ENCODE data around the gene NAPSA.
"Not testable (repeated sequence)": the region's sequence is repeated elsewhere in the genome, so short reads cannot be mapped to it uniquely, and the experiment has no call there.

Gene NAPSA

DNA sequence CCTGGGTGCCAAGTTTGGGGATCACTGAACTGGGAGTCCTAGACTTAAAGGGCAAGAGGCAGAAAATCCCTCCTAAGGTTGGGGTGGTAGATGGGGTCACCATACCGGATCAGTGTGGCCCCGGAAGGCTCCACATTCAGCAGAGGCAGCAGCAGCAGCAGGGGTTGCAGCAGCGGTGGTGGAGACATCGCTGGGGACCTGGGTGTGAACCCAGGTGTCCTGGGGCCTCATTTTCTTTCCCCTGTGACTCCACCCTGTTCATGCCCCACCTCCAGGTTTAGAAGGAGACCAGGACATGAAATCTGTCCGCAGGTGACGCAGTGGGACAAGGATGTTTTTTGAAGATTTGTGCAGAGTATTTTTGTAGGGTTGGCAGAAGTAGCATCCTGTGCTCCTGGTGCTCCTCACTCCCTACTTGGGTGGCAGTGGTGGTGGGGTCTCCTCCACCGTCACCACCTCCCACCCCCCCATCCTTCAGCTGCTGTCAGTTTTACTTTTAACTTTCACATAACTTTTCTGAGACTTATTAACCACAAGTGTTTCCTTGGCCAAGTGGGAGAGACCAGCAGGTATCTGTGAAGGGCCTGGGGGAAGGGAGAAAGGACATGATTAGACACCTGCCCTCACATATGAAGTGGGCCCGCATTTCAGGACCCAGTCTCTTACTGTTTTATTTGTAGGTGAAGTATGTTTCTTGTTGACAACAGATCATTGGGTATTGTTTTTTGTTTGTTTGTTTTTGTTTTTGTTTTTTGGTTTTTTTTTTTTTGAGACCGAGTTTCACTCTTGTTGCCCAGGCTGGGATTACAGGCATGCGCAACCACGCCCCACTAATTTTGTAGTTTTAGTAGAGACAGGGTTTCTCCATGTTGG, at the start of gene NAPSA:
TSS of gene NAPSA (minus strand) at position 206 of the 873 bp plus-strand sequence. CDS start at position 188, 18 bp downstream.
- in situ Hi-C loops (cut with HindIII; ENCODE audit: low sequenced_read_pairs) = no loop called here

- in situ Hi-C loops (cut with HindIII; ENCODE audit: low sequenced_read_pairs) = no loop called here
Observed at GRCh38 chr19:50413531-50413930, 48.1 kb upstream of the NAPSA start.

GRCh38 chr19:50413096-50413495, 47.7 kb upstream of the NAPSA start:
- in situ Hi-C loops (cut with HindIII; ENCODE audit: low sequenced_read_pairs) = no loop called here

DNA sequence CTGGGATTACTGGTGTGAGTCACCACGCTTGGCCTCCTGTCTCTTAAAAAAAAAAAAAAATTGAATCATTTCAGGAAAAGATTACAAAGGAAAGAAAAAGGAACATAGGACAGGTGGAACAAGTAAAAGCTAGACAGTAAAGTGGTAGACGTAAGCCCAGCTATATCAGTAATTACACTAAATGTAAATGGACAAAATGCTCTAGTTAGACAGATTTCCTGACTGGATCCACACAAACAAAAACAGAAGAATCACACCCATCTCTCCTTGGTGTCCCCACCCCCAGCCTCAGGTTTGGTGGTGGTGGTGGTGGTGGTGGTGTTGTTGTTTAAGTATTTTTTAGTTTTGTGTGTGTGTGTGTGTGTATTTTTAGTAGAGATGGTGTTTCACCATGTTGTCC, 47.0 kb upstream of the NAPSA start:
- in situ Hi-C loops (cut with HindIII; ENCODE audit: low sequenced_read_pairs) = no loop called here

DNA sequence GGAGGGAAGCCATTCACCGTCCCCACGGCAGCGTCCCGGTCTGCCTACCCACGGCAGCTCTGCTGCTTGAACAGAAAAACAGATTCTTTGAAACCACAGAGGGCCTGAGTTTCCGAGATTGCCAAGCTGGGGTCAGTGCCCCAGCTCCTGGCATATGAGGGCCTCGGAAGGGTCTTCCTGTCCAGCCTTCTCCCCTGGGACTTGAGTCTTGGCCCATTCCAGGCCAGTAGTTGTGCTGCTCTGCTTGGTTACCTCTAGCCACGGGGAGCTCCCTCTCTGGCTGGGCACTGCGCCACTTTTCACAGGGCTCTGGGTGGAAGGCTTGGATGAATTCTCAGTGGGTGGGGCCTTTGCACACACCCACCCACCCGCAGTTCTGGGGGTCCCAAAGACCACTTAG, 44.7 kb upstream of the NAPSA start:
- in situ Hi-C loops (cut with HindIII; ENCODE audit: low sequenced_read_pairs) = no loop called here

DNA sequence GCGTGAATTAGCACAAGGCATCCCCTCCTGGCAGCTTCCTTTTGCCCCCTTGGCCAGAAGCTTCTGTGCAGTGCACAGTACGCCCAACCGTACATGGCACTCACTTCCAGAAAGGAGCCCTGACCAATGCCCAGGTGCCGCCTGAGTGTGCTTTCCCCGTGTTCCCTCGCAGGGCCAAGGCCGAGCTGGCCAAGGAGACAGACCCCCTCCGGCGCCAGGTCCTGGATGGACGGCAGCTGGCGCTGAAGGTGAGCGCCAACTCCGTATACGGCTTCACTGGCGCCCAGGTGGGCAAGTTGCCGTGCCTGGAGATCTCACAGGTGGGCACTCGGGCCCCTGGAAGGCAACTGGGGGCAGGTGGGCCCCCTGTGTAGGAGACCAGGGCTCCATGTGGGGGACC, 43.9 kb upstream of the NAPSA start:
- in situ Hi-C loops (cut with HindIII; ENCODE audit: low sequenced_read_pairs) = no loop called here

- in situ Hi-C loops (cut with HindIII; ENCODE audit: low sequenced_read_pairs) = no loop called here
Observed at GRCh38 chr19:50406829-50407228, 41.4 kb upstream of the NAPSA start.

- in situ Hi-C loops (cut with HindIII; ENCODE audit: low sequenced_read_pairs) = no loop called here
Observed at GRCh38 chr19:50406156-50406820, 40.8 kb upstream of the NAPSA start.

DNA sequence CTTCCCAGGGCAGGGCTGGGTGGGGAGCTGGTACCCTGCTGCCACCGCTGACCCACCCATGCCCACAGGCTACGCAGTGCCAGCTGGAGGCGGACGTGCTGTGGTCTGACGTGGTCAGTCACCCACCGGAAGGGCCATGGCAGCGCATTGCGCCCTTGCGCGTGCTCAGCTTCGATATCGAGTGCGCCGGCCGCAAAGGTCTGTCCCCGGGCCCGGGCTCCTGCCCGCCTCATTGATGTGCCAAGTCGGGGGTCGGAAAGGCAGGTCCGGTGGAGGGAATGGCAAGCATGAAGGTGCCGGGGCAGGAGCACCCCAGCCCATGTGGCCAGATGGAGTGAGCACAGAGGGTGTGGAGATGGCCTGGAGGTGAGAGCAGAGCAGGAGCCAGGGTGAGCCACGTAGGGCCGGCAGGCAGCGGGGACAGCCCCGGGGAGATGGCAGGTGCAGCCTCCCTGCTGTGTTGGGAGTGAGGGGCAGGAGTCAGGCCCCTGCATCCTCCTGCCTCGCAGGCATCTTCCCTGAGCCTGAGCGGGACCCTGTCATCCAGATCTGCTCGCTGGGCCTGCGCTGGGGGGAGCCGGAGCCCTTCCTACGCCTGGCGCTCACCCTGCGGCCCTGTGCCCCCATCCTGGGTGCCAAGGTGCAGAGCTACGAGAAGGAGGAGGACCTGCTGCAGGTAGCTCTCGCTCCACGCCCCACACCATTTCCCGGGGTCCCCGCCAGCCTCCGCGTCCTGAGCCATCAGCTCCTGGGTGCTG, 37.3 kb upstream of the NAPSA start:
- in situ Hi-C loops (cut with HindIII; ENCODE audit: low sequenced_read_pairs) = no loop called here

- in situ Hi-C loops (cut with HindIII; ENCODE audit: low sequenced_read_pairs) = no loop called here
Observed at GRCh38 chr19:50401605-50402450, 36.4 kb upstream of the NAPSA start.

DNA sequence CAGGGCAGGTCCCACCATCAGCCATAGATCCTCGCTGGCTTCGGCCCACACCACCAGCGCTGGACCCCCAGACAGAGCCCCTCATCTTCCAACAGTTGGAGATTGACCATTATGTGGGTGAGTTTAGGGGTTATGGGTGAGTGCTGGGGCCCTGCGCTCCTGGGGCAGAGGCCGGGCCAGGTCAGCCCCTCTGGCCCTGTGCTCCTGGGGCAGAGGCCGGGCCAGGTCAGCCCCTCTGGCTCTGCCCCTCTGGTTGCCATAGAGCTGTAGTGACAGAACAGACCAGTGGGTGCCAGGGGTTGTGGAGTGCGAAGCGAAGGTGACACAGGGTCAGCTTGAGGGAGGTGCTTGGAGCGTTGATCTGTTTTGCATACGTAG, 33.9 kb upstream of the NAPSA start:
- in situ Hi-C loops (cut with HindIII; ENCODE audit: low sequenced_read_pairs) = no loop called here

GRCh38 chr19:50398675-50399367, 33.4 kb upstream of the NAPSA start:
- in situ Hi-C loops (cut with HindIII; ENCODE audit: low sequenced_read_pairs) = no loop called here

DNA sequence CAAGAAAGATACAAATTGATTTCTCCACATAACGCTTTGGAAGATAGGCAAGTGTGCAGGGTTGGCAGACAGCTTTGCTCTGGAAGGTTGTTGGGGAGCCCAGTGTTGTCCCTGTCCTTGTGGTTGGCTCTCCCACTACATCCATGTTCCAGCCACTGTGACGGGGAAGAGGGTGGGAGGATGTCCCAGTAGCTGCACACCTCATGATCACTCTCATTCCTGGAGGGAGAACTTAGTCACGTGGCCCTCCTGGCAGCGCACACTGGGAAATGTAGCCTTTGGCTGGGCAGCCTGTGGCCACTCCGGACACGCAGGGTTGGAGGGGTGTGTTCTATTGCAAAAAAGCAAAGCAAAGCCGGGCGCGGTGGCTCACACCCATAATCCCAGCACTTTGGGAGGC, 28.6 kb upstream of the NAPSA start:
- in situ Hi-C loops (cut with HindIII; ENCODE audit: low sequenced_read_pairs) = no loop called here

GRCh38 chr19:50393589-50393988, 28.1 kb upstream of the NAPSA start:
- in situ Hi-C loops (cut with HindIII; ENCODE audit: low sequenced_read_pairs) = no loop called here

DNA sequence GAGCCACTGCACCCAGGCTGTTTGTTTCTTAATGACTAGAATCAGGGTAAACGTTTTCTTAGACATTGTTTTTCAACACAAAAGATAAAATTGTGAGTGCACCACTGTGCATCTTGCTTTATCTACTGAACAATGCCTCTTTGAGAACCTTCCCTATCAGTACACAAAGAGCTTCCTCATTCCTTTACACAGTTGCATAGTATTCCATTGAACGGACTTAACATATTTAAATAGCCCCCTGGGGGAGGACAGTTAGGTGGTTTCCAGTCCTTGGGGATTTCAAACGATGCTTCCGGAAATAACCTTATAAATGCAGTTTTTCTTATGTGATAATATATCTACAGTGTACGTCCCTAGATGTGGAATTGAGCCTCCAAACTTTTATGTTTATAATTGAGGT, 27.3 kb upstream of the NAPSA start:
- in situ Hi-C loops (cut with HindIII; ENCODE audit: low sequenced_read_pairs) = no loop called here

DNA sequence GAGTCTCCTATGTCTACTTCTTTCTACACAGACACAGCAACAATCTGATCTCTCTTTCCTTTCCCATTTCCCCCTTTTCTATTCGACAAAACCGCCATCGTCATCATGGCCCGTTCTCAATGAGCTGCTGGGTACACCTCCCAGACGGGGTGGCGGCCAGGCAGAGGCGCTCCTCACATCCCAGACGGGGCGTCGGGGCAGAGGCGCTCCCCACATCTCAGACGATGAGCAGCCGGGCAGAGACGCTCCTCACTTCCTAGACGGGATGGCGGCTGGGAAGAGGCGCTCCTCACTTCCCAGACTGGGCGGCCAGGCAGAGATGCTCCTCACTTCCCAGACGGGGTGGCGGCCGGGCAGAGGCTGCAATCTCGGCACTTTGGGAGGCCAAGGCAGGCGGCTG, 25.5 kb upstream of the NAPSA start:
- in situ Hi-C loops (cut with HindIII; ENCODE audit: low sequenced_read_pairs) = not testable (repeated sequence)

- in situ Hi-C loops (cut with HindIII; ENCODE audit: low sequenced_read_pairs) = not testable (repeated sequence)
Observed at GRCh38 chr19:50390295-50390694, 24.9 kb upstream of the NAPSA start.

DNA sequence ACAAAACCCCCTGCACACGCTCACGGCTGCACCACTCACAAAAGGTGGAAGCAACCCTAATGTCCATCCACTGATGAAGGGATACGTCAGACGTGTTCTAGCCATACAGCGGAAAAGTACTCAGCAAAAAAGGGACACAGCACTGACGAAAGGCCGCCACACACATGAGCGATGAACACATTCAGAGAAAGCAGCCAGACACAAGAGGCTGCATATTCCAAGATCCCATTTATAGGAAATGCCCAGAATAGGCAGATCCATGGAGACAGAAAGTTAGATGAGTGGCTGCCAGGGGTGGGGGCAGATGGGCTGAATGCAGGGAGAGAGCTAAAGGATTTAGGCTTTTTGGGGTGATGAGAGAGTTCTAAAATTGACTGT, 22.4 kb upstream of the NAPSA start:
- in situ Hi-C loops (cut with HindIII; ENCODE audit: low sequenced_read_pairs) = no loop called here

GRCh38 chr19:50387176-50387867, 21.9 kb upstream of the NAPSA start:
- in situ Hi-C loops (cut with HindIII; ENCODE audit: low sequenced_read_pairs) = no loop called here

Measured in endothelial cell of hepatic sinusoid (primary cell).